ENCODE data around the gene KRTAP10-11. TPM values are rescaled to one million over a fixed set of nuclear protein-coding genes. Genes with fewer than 3 reads are reported as not detected.

KRTAP10-11 gene
- total RNA-seq, 4 donors from 2014 or later, result not detected

GRCh38 chr21:44695184-44695583 is 49.0 kb downstream of the KRTAP10-11 start:
- no peaks in the 10 kb centered on the region for H3K36me3 ChIP-seq
- WGBS, 2 donors, result 58 to 61% methylated on average over 8 of the region's 8 CpGs
- DNase-seq (ENCODE audit: low spot score in 2 of 2), result no peak
- TF ChIP-seq POLR2A (IDR thresholded peaks at IDR 0.05) (no peak), CTCF (IDR thresholded peaks at IDR 0.05) (no peak), EP300 (IDR thresholded peaks at IDR 0.05) (no peak)
- no peaks in the 10 kb centered on the region for H3K4me1 ChIP-seq
- peaks cover 0 to 34% (median 8%) of the 10 kb centered on the region in 4 donors for H3K9me3 ChIP-seq
- H3K27ac ChIP-seq, result no peak overlapping the region
- no peak overlapping the region for H3K4me3 ChIP-seq
- H3K27me3 ChIP-seq, result peaks cover 0 to 39% of the 10 kb centered on the region in 2 donors

GRCh38 chr21:44695641-44696040 is 49.4 kb downstream of the KRTAP10-11 start:
- DNase-seq (ENCODE audit: low spot score in 2 of 2), result no peak
- no peak for TF ChIP-seq CTCF (IDR thresholded peaks at IDR 0.05)
- TF ChIP-seq EP300 (IDR thresholded peaks at IDR 0.05), result no peak
- TF ChIP-seq POLR2A (IDR thresholded peaks at IDR 0.05), result no peak
- H3K4me3 ChIP-seq, result no peak overlapping the region
- no peak overlapping the region for H3K27ac ChIP-seq
- no peaks in the 10 kb centered on the region for H3K36me3 ChIP-seq
- 73 to 85% methylated on average over 6 to 8 of the region's 8 CpGs for WGBS, 2 donors
- peaks cover 0 to 44% of the 10 kb centered on the region in 2 donors for H3K27me3 ChIP-seq
- H3K9me3 ChIP-seq, result peaks cover 0 to 34% (median 8%) of the 10 kb centered on the region in 4 donors
- no peaks in the 10 kb centered on the region for H3K4me1 ChIP-seq

- no peak for DNase-seq (ENCODE audit: low spot score in 2 of 2)
- no peaks in the 10 kb centered on the region for H3K36me3 ChIP-seq
- H3K4me1 ChIP-seq, result no peaks in the 10 kb centered on the region
- peaks cover 0 to 53% of the 10 kb centered on the region in 2 donors for H3K27me3 ChIP-seq
- peaks cover 0 to 34% (median 8%) of the 10 kb centered on the region in 4 donors for H3K9me3 ChIP-seq
- H3K4me3 ChIP-seq, result no peak overlapping the region
- TF ChIP-seq EP300 (IDR thresholded peaks at IDR 0.05), result no peak
- no peak overlapping the region for H3K27ac ChIP-seq
- 73 to 74% methylated on average over 10 of the region's 10 CpGs for WGBS, 2 donors
Measured at GRCh38 chr21:44696572-44696971, 50.4 kb downstream of the KRTAP10-11 start.

Small RNAs within 50 kb of the gene (small RNA-seq; reads per million reads assigned to genes)
- not detected for gene KRTAP12-6P

Other genes with a start within 250 kb of the KRTAP10-11 start
- 1 to 10 TPM; 2.0 to 8.0 (median 3.8) TPM for gene LRRC3, start 190.9 kb upstream of the KRTAP10-11 start, total RNA-seq
- not detected for gene KRTAP10-1, start 106.2 kb upstream of the KRTAP10-11 start, total RNA-seq
- gene KRTAP10-2, start 94.9 kb upstream of the KRTAP10-11 start, total RNA-seq, result not detected
- gene KRTAP10-3, start 87.6 kb upstream of the KRTAP10-11 start, total RNA-seq, result not detected
- gene KRTAP10-4, start 72.7 kb upstream of the KRTAP10-11 start, total RNA-seq, result not detected
- not detected for gene KRTAP10-5, start 65.8 kb upstream of the KRTAP10-11 start, total RNA-seq
- not detected for gene KRTAP10-6, start 53.9 kb upstream of the KRTAP10-11 start, total RNA-seq
- not detected for gene KRTAP10-7, start 45.8 kb upstream of the KRTAP10-11 start, total RNA-seq
- gene KRTAP10-8, start 34.3 kb upstream of the KRTAP10-11 start, total RNA-seq, result not detected
- not detected for gene KRTAP10-9, start 19.3 kb upstream of the KRTAP10-11 start, total RNA-seq
- gene KRTAP10-10, start 9.1 kb upstream of the KRTAP10-11 start, total RNA-seq, result not detected
- not detected for gene KRTAP12-4, start 8.2 kb downstream of the KRTAP10-11 start, total RNA-seq
- gene KRTAP12-3, start 11.5 kb downstream of the KRTAP10-11 start, total RNA-seq, result not detected
- not detected for gene KRTAP12-2, start 20.5 kb downstream of the KRTAP10-11 start, total RNA-seq
- gene KRTAP12-1, start 35.7 kb downstream of the KRTAP10-11 start, total RNA-seq, result not detected
- not detected for gene KRTAP10-12, start 50.8 kb downstream of the KRTAP10-11 start, total RNA-seq
- not detected for gene TSPEAR, start 65.2 kb downstream of the KRTAP10-11 start, total RNA-seq
- 100 to 1,000 TPM in 2 of 4 donors, 10 to 100 TPM in 2; 89.4 to 165 (median 99.3) TPM for gene UBE2G2, start 155.4 kb downstream of the KRTAP10-11 start, total RNA-seq
- gene SUMO3, start 171.6 kb downstream of the KRTAP10-11 start, total RNA-seq, result 10 to 100 TPM; 59.9 to 70.8 (median 62.1) TPM
- 100 to 1,000 TPM; 175 to 328 (median 234) TPM for gene PTTG1IP, start 227.3 kb downstream of the KRTAP10-11 start, total RNA-seq

Measured in tibial nerve (tissue), 4 donors.